ENCODE results near the gene ATP4A.

DNA sequence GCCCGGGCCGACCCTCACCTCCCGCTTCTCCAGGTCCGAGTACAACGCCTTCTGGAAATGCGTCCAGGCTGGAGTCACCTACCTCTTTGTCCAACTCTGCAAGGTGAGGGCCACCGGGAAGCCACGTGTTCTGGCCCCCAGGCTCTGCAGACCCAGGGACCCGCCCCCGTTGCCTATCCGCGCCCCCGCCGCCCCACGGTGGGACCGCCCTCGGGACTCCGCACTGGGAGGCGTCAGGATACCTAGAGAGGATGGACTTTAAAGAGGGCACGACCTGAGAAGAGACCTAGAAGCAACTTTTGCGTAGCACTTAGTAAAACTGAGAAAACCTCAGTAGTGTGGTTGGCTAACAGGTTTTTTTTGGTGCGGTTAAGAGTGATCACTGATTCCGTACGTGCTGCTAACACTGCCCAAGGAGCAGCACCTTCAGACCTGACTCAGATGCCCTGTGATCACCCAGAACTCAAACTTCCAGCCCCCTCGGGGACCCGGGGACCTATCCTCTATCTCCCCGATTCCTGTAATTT is 17.5 kb downstream of the ATP4A start:
- TF ChIP-seq CTCF (IDR thresholded peaks at IDR 0.05; ENCODE audit: borderline replicate concordance, extremely low read depth, low read length, poor library complexity, severe bottlenecking) (no peak), EZH2 (IDR thresholded peaks at IDR 0.05; ENCODE audit: borderline replicate concordance, low read depth, low read length, severe bottlenecking) (no peak)
